NCI-H526 treated with DMSO at 0.1 percent for 48 hours (cell line): Measurements from ENCODE around the gene ZNF785.
"Not testable (repeated sequence)": the region's sequence is repeated elsewhere in the genome, so short reads cannot be mapped to it uniquely, and the experiment has no call there.

Experiments used
- DNase-seq: peaks from one replicate; lab custom pipeline; 2025; lab: John Stamatoyannopoulos, UW

The ZNF785 gene

GRCh38 chr16:30602616-30603277 lies 17.2 kb upstream of the ZNF785 start:
- DNase-seq = no peak

DNA sequence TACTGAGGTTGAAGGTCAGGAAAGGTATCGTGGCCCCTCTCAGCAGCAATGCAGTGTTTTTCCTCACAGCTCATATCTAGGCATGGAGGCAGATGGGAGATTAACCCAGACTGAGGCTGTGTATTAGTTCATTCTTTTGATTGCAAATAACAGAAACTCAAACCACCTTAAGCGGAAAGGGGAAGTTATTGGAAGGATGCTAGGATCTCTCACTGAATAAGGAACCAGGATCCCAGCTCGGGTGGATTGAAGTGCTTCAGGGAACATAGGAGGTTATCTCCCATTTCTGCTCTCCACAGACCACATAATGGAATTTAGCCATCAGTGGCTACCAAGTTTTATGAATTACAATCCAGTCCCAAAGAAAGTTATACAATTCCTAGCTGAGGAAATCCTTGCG lies 16.5 kb upstream of the ZNF785 start:
- no peak for DNase-seq

DNA sequence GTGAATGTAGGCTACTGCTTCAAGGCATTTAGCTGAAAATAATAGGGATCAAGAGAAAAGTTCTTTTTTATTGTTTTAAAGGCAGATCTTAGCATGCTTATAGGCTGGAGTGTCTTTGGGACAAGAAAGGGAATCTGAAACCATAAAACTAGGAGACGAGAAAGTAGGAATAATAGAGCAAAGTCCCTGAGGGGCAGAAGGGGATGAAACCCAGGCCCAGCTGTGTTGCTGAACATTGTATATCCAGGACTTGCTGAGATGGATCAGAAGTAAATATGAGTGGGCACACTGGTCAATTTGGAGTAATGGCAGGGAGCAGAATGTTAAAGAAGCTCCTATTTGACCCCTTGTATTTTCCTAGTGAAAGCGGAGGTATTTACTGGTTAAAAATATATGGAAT lies 15.4 kb upstream of the ZNF785 start:
- no peak for DNase-seq

GRCh38 chr16:30600215-30600614 lies 14.7 kb upstream of the ZNF785 start:
- DNase-seq = no peak

DNA sequence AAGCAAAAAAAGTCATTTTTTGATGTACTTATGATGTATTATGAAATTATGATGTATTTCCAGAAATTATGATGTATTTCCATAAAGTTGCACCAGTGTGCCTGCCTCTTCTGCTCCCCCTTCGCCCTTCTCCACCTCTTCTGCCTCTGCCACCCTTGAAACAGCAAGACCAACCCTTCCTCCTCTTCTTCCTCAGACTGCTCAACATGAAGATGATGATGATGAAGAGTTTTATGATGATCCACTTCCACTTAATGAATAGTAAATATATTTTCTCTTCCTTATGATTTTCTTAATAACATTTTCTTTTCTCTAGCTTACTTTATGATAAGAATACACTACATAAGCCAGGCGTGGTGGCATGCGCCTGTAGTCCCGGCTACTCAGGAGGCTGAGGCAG lies 7.4 kb upstream of the ZNF785 start:
- DNase-seq = no peak

GRCh38 chr16:30590869-30591268 lies 5.4 kb upstream of the ZNF785 start:
- DNase-seq = not testable (repeated sequence)

DNA sequence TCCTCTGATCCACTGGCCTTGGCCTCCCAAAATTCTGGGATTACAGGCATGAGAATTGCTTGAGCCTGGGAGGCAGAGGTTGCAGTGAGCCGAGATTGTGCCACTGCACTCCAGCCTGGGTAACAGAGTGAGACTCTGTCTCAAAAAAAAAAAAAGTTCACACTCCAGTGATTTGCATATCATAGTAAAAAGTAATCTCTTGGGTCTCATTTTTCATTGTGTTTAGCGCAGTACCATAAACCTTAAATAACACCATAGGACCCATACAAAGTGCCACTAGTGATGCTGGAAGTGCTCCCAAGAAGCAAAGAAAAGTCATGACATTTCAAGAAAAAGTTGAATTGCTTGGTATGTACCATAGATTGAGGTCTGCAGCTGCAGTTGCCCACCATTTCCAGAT lies 4.1 kb upstream of the ZNF785 start:
- DNase-seq = not testable (repeated sequence)

GRCh38 chr16:30588651-30589050 lies 3.2 kb upstream of the ZNF785 start:
- no peak for DNase-seq

GRCh38 chr16:30585022-30585399 lies 486 bp downstream of the ZNF785 start:
- DNase-seq = no peak

DNA sequence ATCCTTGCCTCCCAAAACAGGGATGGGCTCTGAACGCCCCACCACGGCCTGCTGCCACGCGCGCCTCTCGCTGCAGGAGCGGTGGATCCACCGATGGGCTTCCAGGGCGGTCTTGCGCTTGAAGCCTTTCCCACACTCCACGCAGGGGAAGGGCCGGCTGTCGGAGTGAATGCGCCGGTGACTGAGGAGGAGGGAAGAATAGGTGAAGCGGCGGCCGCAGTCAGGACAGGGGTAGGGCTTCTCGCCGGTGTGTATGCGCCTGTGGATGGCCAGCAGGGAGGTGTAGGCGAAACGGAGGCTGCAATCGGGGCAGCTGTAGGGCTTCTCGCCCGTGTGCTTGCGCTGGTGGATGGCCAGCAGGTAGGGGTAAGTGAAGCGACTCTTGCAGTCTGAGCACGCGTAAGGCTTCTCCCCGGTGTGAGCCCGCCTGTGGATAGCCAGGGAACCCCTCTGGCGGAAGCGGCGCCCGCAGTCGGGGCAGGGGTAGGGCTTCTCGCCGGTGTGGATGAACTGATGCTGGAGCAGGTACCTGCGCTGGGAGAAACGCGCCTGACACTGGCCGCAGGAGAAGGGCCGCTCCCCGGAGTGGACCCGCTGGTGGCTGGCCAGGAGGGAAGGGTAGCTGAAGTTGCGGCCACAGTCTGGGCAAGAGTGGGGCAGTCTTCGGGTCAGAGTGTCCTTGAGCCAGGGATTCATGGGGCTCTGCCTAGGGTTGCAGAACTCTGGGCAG lies 2.7 kb downstream of the ZNF785 start:
- no peak for DNase-seq

DNA sequence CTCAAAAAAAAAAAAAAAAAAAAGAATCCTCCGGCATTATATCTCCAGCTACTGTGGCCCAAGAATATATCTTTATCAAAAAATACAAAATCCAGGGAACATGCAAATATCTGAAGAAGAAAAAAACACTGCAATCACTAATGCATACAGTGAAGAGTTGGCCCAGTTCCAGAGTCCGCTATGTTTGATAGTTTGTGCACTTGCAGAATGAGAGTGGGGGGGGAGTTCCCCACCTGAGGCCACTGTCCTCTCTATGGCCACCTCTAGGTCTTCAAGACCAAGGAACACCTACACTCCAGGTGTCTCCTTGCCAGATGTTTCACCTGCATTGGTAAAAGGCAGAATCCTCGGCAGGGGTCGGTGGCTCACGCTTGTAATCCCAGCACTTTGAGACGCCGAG lies 4.0 kb downstream of the ZNF785 start:
- no peak for DNase-seq

- no peak for DNase-seq
Observed at GRCh38 chr16:30574678-30575077, 10.8 kb downstream of the ZNF785 start.

- DNase-seq = peak; percentile 86
Observed at GRCh38 chr16:30571445-30572322, 13.8 kb downstream of the ZNF785 start, which contains the start of gene ZNF688. ZNF688 (minus strand) TSS chr16:30571714; CDS start chr16:30571629, 85 bp downstream.

- no peak for DNase-seq
Observed at GRCh38 chr16:30570636-30571444, 14.7 kb downstream of the ZNF785 start.

- DNase-seq = no peak
Observed at GRCh38 chr16:30569746-30570635, 15.5 kb downstream of the ZNF785 start.

GRCh38 chr16:30569281-30569680 lies 16.2 kb downstream of the ZNF785 start:
- no peak for DNase-seq

DNA sequence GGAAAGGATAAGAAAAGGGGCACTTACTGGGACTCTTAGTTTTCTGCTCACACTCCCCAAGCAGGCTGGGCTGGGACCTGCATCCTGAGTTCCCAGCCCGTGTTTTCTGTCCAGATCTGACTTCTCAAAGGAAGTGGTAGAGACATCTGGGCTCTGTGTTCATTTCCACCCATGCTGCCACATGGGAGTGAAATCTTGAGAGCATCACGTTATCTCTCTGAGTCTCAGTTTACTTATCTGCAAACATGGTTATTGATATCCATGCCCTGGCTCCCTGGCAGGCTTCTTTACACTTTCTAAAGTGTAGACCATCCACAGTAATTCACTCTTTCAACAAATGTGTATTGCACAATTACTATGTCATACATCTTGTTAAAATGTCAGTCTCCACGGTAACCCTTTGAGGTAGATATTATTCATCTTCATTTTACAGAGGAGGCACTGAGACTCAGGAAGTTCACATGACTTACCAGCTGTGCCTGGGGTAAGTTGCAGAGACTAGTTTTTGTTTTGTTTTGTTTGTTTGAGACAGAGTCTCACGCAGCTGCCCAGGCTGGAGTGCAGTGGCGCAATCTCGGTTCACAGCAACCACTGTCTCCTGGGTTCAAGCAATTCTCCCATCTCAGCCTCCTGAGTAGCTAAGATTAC lies 17.4 kb downstream of the ZNF785 start:
- DNase-seq = no peak

DNA sequence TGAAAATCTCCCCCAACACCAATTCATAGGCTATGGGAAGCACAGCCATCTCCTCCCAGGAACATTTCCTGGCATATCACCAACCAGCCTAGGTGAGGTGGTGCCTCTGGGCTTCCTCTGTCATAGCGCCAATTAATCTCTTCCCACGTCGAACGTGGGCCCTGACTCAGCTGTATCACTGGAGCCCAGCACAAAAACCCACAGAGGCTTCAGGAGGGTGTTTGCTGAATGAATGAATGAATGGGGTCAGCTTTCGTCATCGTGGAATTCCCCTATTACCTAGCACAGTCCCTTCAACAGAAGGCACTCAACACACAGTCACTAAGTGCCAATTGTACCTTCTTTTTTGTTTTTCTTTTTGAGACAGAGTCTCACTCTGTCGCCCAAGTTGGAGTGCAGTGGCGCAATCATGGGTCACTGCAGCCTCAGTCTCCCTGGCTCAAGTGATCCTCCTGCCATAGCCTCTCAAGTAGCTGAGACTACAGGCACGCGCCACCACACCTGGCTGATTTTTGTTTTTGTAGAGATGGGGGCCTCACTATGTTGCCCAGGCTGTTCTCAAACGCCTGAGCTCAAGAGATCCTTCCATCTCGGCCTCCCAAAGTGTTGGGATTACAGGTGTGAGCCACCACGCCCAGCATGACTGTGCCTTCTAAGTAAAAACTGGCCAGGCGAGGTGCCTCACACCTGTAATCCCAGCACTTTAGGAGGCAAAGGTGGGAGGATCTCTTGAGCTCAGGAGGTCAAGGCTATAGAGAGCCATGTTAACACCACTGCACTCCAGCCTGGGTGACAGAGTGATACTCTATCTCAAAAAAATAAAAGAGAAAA lies 18.1 kb downstream of the ZNF785 start:
- no peak for DNase-seq

- DNase-seq = no peak
Observed at GRCh38 chr16:30566531-30566930, 19.0 kb downstream of the ZNF785 start.
